Stimulated activated CD8-positive, alpha-beta memory T cell treated with anti-CD3 and anti-CD28 coated beads, Interleukin-4, amount 100 ng/mL, for 24 hours (primary cell): ENCODE results near the gene CACNA1C.
A peak's percentile ranks its signal among the peaks of the same experiment; 100 is the strongest.

Experiments used
- DNase-seq: peaks from one replicate; pipeline ENCODE4 v3.0.0-alpha.2; 2020; ENCODE audit warnings: low read depth

Gene CACNA1C

GRCh38 chr12:2035431-2036055 lies 17.2 kb upstream of the CACNA1C start:
- DNase-seq = no peak

GRCh38 chr12:2039034-2039433 lies 13.8 kb upstream of the CACNA1C start:
- DNase-seq = no peak

- no peak for DNase-seq
These were observed 9.7 kb upstream of the CACNA1C start for GRCh38 chr12:2043054-2043453.

- DNase-seq = no peak
These were observed 8.6 kb upstream of the CACNA1C start for GRCh38 chr12:2044165-2044564.

- DNase-seq = no peak
These were observed 5.8 kb upstream of the CACNA1C start for GRCh38 chr12:2046957-2047356.

GRCh38 chr12:2047752-2048151 lies 5.0 kb upstream of the CACNA1C start:
- no peak for DNase-seq

- no peak for DNase-seq
These were observed 2.9 kb upstream of the CACNA1C start for GRCh38 chr12:2049604-2050540.

- DNase-seq = no peak
These were observed 826 bp upstream of the CACNA1C start for GRCh38 chr12:2051700-2052621.

GRCh38 chr12:2053691-2054090 lies 904 bp downstream of the CACNA1C start:
- DNase-seq = no peak

GRCh38 chr12:2054091-2055018 lies 1.6 kb downstream of the CACNA1C start:
- no peak for DNase-seq

GRCh38 chr12:2057041-2057794 lies 4.4 kb downstream of the CACNA1C start:
- DNase-seq = peak; percentile 24

GRCh38 chr12:2057795-2058408 lies 5.1 kb downstream of the CACNA1C start:
- DNase-seq = no peak

- DNase-seq = no peak
These were observed 6.0 kb downstream of the CACNA1C start for GRCh38 chr12:2058837-2059236.

GRCh38 chr12:2061402-2061801 lies 8.6 kb downstream of the CACNA1C start:
- DNase-seq = no peak

- DNase-seq = no peak
These were observed 11.3 kb downstream of the CACNA1C start for GRCh38 chr12:2064071-2064507.

- no peak for DNase-seq
These were observed 15.9 kb downstream of the CACNA1C start for GRCh38 chr12:2068653-2069052.

GRCh38 chr12:2070440-2071045 lies 17.8 kb downstream of the CACNA1C start:
- no peak for DNase-seq

GRCh38 chr12:2074792-2075191 lies 22.0 kb downstream of the CACNA1C start:
- no peak for DNase-seq

- DNase-seq = no peak
These were observed 22.9 kb downstream of the CACNA1C start for GRCh38 chr12:2075508-2076195.
